Uterus (tissue), 4 donors: ENCODE data around the gene SH2B3. TPM values are rescaled to one million over a fixed set of nuclear protein-coding genes. Genes with fewer than 3 reads are reported as not detected.
A peak's percentile ranks its signal among the peaks of the same experiment; 100 is the strongest.

Experiments used
- DNase-seq, 2 donors: peaks; one replicate each; pipeline ENCODE4 v3.0.0-alpha.2; 2019 to 2020
- H3K27ac ChIP-seq, 2 donors: fragments of 200-600 bp; sonication (generic); 1 replicate in 1 of 2; 2 replicates in 1 of 2; pipeline ENCODE4 v1.5.1; 2016 to 2018
- H3K27me3 ChIP-seq, 2 donors: fragments of 200-600 bp; sonication (generic); one replicate each; pipeline ENCODE4 v1.5.1; 2018 to 2019; ENCODE audit warnings: control low read depth in 1 of 2
- H3K36me3 ChIP-seq, 2 donors: fragments of 200-600 bp; sonication (generic); one replicate each; pipeline ENCODE4 v1.5.1; 2019; ENCODE audit warnings: control low read depth in 1 of 2
- H3K4me1 ChIP-seq, 2 donors: fragments of 200-600 bp; sonication (generic); one replicate each; pipeline ENCODE4 v1.5.1; 2018 to 2019; ENCODE audit warnings: control low read depth in 1 of 2
- H3K4me3 ChIP-seq, 2 donors: fragments of 200-600 bp; sonication (generic); 1 replicate in 1 of 2; 2 replicates in 1 of 2; pipeline ENCODE4 v1.5.1; 2018 to 2019; ENCODE audit warnings: mild to moderate bottlenecking in 1 of 2
- H3K9me3 ChIP-seq, 2 donors: fragments of 200-600 bp; sonication (generic); one replicate each; pipeline ENCODE4 v1.5.1; 2019; ENCODE audit warnings: control low read depth in 1 of 2
- CTCF ChIP-seq, 4 experiments: fragments of 200-600 bp in 2 of 4; fragments of 450-650 bp in 2 of 4; sonication (generic) in 2 of 4; IDR thresholded peaks; one replicate each; pipeline ENCODE4 v1.5.1; 2016 to 2019; ENCODE audit warnings: antibody characterized with exemption in 4 of 4, mild to moderate bottlenecking in 2 of 4, moderate library complexity in 1 of 4
- POLR2A ChIP-seq, 2 donors: fragments of 450-650 bp; IDR thresholded peaks; one replicate each; pipeline ENCODE4 v1.6.1; 2016; ENCODE audit warnings: antibody characterized with exemption in 2 of 2, mild to moderate bottlenecking in 1 of 2, moderate library complexity in 1 of 2
- intact Hi-C: fragments of 100-400 bp; cut with DNase I; formaldehyde crosslinking; loops from one replicate; pipeline ENCODE4 v1.15.1; 2023; ENCODE audit warnings: low total_unique reads
- total RNA-seq, 4 donors: library from RNA; depleted of rRNA in 3 of 4; stranded (reverse); fragments of >200 nt in 3 of 4; gene quantifications; one replicate each; pipeline versions ENCODE4 v1.1.0 to v1.2.4, GENCODE V29; 2014 to 2023
- donor health status: DM: yes; HTN: yes; CAD: no.

Gene SH2B3
- total RNA-seq, 4 donors from 2014 or later, result 11.8 to 31.3 (median 21.8) TPM

GRCh38 chr12:111411185-111411764 is 5.6 kb downstream of the SH2B3 start:
- intact Hi-C loops, result no loop called here
- H3K9me3 ChIP-seq, result no peaks in the 10 kb centered on the region
- DNase-seq, result no peak
- H3K4me1 ChIP-seq, result peaks cover 0 to 12% of the 10 kb centered on the region in 2 donors
- H3K27ac ChIP-seq, result peak overlapping the region; percentile 38 to 89
- H3K27me3 ChIP-seq, result no peaks in the 10 kb centered on the region
- TF ChIP-seq POLR2A (IDR thresholded peaks at IDR 0.05) (no peak), CTCF (IDR thresholded peaks at IDR 0.05) (no peak)
- H3K4me3 ChIP-seq, result no peak overlapping the region
- H3K36me3 ChIP-seq, result no peaks in the 10 kb centered on the region

GRCh38 chr12:111412007-111412829 is 6.5 kb downstream of the SH2B3 start:
- peaks cover 0 to 5% of the 10 kb centered on the region in 2 donors for H3K4me1 ChIP-seq

GRCh38 chr12:111412830-111413441 is 7.2 kb downstream of the SH2B3 start:
- DNase-seq, result no peak
- H3K9me3 ChIP-seq, result no peaks in the 10 kb centered on the region
- intact Hi-C loops, result no loop called here
- no peak overlapping the region for H3K4me3 ChIP-seq
- TF ChIP-seq POLR2A (IDR thresholded peaks at IDR 0.05) (no peak), CTCF (IDR thresholded peaks at IDR 0.05) (no peak)
- H3K4me1 ChIP-seq, result peaks cover 0 to 4% of the 10 kb centered on the region in 2 donors
- H3K36me3 ChIP-seq, result no peaks in the 10 kb centered on the region
- H3K27ac ChIP-seq, result peak overlapping the region in 1 of 2 donors; percentile 48
- no peaks in the 10 kb centered on the region for H3K27me3 ChIP-seq

More at GRCh38 chr12:111412007-111412829, 6.5 kb downstream of the SH2B3 start:
- Histone ChIP-seq H3K27ac (peak overlapping the region; percentile 38 to 48), H3K27me3 (no peaks in the 10 kb centered on the region), H3K36me3 (no peaks in the 10 kb centered on the region), H3K4me3 (no peak overlapping the region), H3K9me3 (no peaks in the 10 kb centered on the region)
- no peak for DNase-seq
- TF ChIP-seq CTCF (IDR thresholded peaks at IDR 0.05), result no peak
- TF ChIP-seq POLR2A (IDR thresholded peaks at IDR 0.05), result no peak
- intact Hi-C loops, result no loop called here

GRCh38 chr12:111413442-111414086 is 7.8 kb downstream of the SH2B3 start:
- TF ChIP-seq CTCF (IDR thresholded peaks at IDR 0.05) (no peak), POLR2A (IDR thresholded peaks at IDR 0.05) (no peak)
- no peaks in the 10 kb centered on the region for H3K36me3 ChIP-seq
- no peaks in the 10 kb centered on the region for H3K27me3 ChIP-seq
- intact Hi-C loops, result no loop called here
- no peak overlapping the region for H3K27ac ChIP-seq
- DNase-seq, result no peak
- no peaks in the 10 kb centered on the region for H3K9me3 ChIP-seq
- H3K4me1 ChIP-seq, result peaks cover 0 to 4% of the 10 kb centered on the region in 2 donors
- no peak overlapping the region for H3K4me3 ChIP-seq
